GM12864 (cell line): ENCODE data around the gene HSD3B7.

ENCODE experiments used
- DNase-seq: peaks from one replicate; pipeline ENCODE4 v3.0.0-alpha.2; 2011; ENCODE audit warnings: low read depth
- H3K4me3 ChIP-seq: 2 replicates; pipeline ENCODE4 v1.5.1; 2011; ENCODE audit warnings: mild to moderate bottlenecking, low read depth, low read length, control low read depth
- CTCF ChIP-seq: IDR thresholded peaks from 2 replicates; pipeline ENCODE4 v1.5.1; 2011; ENCODE audit warnings: low read depth, mild to moderate bottlenecking, moderate library complexity, low read length, control low read depth, inconsistent platforms; ENCODE audit errors: missing control alignments

The HSD3B7 gene

GRCh38 chr16:31020536-31020935, 35.5 kb downstream of the HSD3B7 start:
- no peak for TF ChIP-seq CTCF
- no peak overlapping the region for H3K4me3 ChIP-seq
- DNase-seq, result no peak

- no peak for DNase-seq
- no peak overlapping the region for H3K4me3 ChIP-seq
- no peak for TF ChIP-seq CTCF
Observed at GRCh38 chr16:31022544-31023251, 37.7 kb downstream of the HSD3B7 start.

GRCh38 chr16:31023252-31023602, 38.2 kb downstream of the HSD3B7 start:
- DNase-seq, result no peak
- no peak overlapping the region for H3K4me3 ChIP-seq
- no peak for TF ChIP-seq CTCF

GRCh38 chr16:31023627-31024226, 38.7 kb downstream of the HSD3B7 start:
- H3K4me3 ChIP-seq, result no peak overlapping the region
- DNase-seq, result no peak
- no peak for TF ChIP-seq CTCF

- no peak for TF ChIP-seq CTCF
- DNase-seq, result no peak
- no peak overlapping the region for H3K4me3 ChIP-seq
Observed at GRCh38 chr16:31025339-31025738, 40.3 kb downstream of the HSD3B7 start.

- no peak overlapping the region for H3K4me3 ChIP-seq
- TF ChIP-seq CTCF, result no peak
- no peak for DNase-seq
Observed at GRCh38 chr16:31029272-31029671, 44.3 kb downstream of the HSD3B7 start.

GRCh38 chr16:31031276-31031675, 46.3 kb downstream of the HSD3B7 start:
- DNase-seq, result no peak
- H3K4me3 ChIP-seq, result no peak overlapping the region
- no peak for TF ChIP-seq CTCF
